Liver (tissue), 3 donors: ENCODE data around the gene NFKB1.

Experiments used
- EGR1 ChIP-seq, 2 donors: IDR thresholded peaks; 2 replicates each; pipeline ENCODE4 v1.6.1; 2016 to 2018; ENCODE audit warnings: antibody characterized with exemption in 2 of 2, low read depth in 2 of 2
- YY1 ChIP-seq: IDR thresholded peaks from 2 replicates; pipeline ENCODE4 v1.6.1; 2016; ENCODE audit warnings: antibody characterized with exemption, mild to moderate bottlenecking
- TF ChIP-seq, protein P1 (sequence below): fragments of 150-350 bp; IDR thresholded peaks from 2 replicates; pipeline ENCODE4 v1.5.1; 2017; ENCODE audit warnings: improper control_type of control experiment, low read depth, low read length; ENCODE audit not compliant: missing input control
- donor health status: healthy.
- donor health status: healthy.

- TF ChIP-seq, protein P1, sequence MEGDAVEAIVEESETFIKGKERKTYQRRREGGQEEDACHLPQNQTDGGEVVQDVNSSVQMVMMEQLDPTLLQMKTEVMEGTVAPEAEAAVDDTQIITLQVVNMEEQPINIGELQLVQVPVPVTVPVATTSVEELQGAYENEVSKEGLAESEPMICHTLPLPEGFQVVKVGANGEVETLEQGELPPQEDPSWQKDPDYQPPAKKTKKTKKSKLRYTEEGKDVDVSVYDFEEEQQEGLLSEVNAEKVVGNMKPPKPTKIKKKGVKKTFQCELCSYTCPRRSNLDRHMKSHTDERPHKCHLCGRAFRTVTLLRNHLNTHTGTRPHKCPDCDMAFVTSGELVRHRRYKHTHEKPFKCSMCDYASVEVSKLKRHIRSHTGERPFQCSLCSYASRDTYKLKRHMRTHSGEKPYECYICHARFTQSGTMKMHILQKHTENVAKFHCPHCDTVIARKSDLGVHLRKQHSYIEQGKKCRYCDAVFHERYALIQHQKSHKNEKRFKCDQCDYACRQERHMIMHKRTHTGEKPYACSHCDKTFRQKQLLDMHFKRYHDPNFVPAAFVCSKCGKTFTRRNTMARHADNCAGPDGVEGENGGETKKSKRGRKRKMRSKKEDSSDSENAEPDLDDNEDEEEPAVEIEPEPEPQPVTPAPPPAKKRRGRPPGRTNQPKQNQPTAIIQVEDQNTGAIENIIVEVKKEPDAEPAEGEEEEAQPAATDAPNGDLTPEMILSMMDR, result no peak
- TF ChIP-seq EGR1 (IDR thresholded peaks at IDR 0.05; ENCODE audit: low read depth in 2 of 2) (no peak), YY1 (no peak)
Measured at GRCh38 chr4:102596532-102596931, 95.4 kb downstream of the NFKB1 start.
